GM19372 (cell line): ENCODE results near the gene PTPN14.

Source experiments
- ATAC-seq: cut with Tn5 transposase; IDR thresholded peaks from one replicate; pipeline ENCODE4 v1.9.1; 2021; ENCODE audit warnings: mild to moderate bottlenecking, low read depth, moderate library complexity; ENCODE audit not compliant: unreplicated experiment

The PTPN14 gene

GRCh38 chr1:214326406-214326805 is 225.0 kb downstream of the PTPN14 start:
- ATAC-seq = no peak

GRCh38 chr1:214324896-214325800 is 226.3 kb downstream of the PTPN14 start:
- ATAC-seq = no peak

GRCh38 chr1:214321705-214322453 is 229.5 kb downstream of the PTPN14 start:
- ATAC-seq = peak; percentile 43

GRCh38 chr1:214319938-214320337 is 231.5 kb downstream of the PTPN14 start:
- no peak for ATAC-seq

GRCh38 chr1:214318956-214319736 is 232.3 kb downstream of the PTPN14 start:
- ATAC-seq = no peak

- no peak for ATAC-seq
These were observed 233.0 kb downstream of the PTPN14 start for GRCh38 chr1:214318356-214318755.

GRCh38 chr1:214317734-214318133 is 233.7 kb downstream of the PTPN14 start:
- ATAC-seq = no peak

- no peak for ATAC-seq
These were observed 234.1 kb downstream of the PTPN14 start for GRCh38 chr1:214317300-214317699.

GRCh38 chr1:214316593-214316992 is 234.8 kb downstream of the PTPN14 start:
- ATAC-seq = no peak

GRCh38 chr1:214314178-214314843 is 237.1 kb downstream of the PTPN14 start:
- ATAC-seq = no peak

GRCh38 chr1:214312530-214313051 is 238.8 kb downstream of the PTPN14 start:
- no peak for ATAC-seq

GRCh38 chr1:214310777-214311690 is 240.4 kb downstream of the PTPN14 start:
- no peak for ATAC-seq

GRCh38 chr1:214310010-214310409 is 241.4 kb downstream of the PTPN14 start:
- ATAC-seq = no peak

GRCh38 chr1:214306269-214306668 is 245.1 kb downstream of the PTPN14 start:
- no peak for ATAC-seq

- ATAC-seq = no peak
These were observed 246.1 kb downstream of the PTPN14 start for GRCh38 chr1:214305164-214305751.

GRCh38 chr1:214303141-214303930 is 248.1 kb downstream of the PTPN14 start:
- no peak for ATAC-seq

- no peak for ATAC-seq
These were observed 249.9 kb downstream of the PTPN14 start for GRCh38 chr1:214301526-214301925.
